ENCODE results near the gene TLCD5. TPM values are rescaled to one million over a fixed set of nuclear protein-coding genes. Genes with fewer than 3 reads are reported as not detected.

The TLCD5 gene
- not detected for polyA plus RNA-seq

DNA sequence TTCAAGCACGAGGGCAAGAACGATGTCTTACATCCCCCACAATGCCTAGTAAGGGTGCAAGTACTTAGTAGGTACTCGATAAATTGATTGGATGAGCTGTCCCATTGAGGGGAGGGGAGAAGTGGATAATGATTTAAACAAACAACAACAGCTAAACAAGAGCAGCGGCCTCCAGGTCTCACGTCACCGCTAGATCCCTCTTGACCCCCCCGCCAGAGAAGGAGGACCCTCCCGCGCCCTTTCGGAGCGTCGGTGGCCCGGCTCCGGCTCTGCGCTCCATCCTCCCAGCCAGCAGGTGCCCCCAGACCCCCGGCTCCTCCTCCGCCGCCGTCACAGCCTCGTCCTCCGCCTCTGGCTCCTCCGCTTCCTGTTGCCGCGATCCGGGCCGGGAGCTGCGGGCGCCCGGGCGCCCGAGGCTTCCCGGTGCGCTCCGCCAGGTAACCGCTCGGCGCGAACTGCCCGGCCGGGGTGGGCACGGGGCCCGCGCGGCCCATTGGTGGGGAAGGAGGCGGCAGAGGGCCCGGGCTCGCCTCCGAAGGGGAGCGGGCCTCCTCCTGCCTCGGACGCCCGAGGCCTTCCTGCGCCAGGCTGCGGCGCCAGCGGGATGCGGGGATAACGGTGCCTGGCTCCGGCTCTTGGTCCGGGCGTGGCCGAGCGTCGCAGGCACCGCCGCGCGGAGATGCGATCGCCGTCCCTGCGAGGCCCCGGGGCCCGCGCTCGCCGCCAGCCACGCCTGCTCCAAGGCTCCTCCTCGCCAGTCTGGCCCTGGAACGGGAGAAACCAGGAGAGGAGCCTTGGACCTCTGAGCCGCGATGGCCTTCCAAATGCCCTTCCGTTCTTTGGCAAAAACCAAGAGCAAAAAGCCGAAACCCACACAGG, at the start of gene TLCD5:
Gene TLCD5, plus strand, starts transcription at position 368 of the 879 bp plus-strand sequence. CDS start 2,143 bp downstream, outside the sequence.
- Mint-ChIP-seq H3K27ac (no peak within 1 kb of the TSS), H3K4me1 (peaks cover 15 to 26% of the 10 kb centered on the region in 2 donors), H3K4me3 (peak within 1 kb of the TSS; percentile 74 to 85 (median 82)), H3K9me3 (peaks cover 0 to 2% (median 0%) of the 10 kb centered on the region in 6 donors), H3K27me3 (ENCODE audit: low read depth in 3 of 3) (peaks cover 18 to 41% (median 29%) of the 10 kb centered on the region in 3 donors), H3K36me3 (no peaks in the 10 kb centered on the region)
- DNase-seq, result peak in 2 of 3 donors; percentile 14 to 15

DNA sequence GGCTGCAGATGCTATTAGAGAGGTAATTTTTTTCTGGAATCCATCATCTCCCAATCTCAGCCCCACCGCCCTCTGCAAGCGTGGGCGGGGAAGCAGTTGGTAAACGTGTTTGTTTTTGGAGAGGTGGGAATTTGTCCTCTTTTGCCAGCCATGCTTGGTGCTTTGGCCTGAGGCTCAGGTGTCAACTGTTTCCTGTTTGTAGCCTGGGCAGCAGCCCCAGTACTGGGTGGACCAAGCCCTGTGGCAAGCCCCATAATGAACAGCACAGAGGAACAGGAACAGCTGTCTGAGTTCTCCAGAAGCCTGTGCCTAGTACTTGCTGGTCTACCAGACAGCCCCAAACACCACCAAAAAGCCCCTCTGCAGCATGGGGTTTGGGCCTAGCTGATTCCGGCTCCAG, 45.6 kb upstream of the TLCD5 start:
- H3K4me3 Mint-ChIP-seq, result no peak overlapping the region
- H3K27ac Mint-ChIP-seq, result no peak overlapping the region
- no peaks in the 10 kb centered on the region for H3K36me3 Mint-ChIP-seq
- no peak for DNase-seq
- no peaks in the 10 kb centered on the region for H3K9me3 Mint-ChIP-seq
- H3K27me3 Mint-ChIP-seq (ENCODE audit: low read depth in 3 of 3), result peaks cover 4 to 9% (median 8%) of the 10 kb centered on the region in 3 donors
- H3K4me1 Mint-ChIP-seq, result no peaks in the 10 kb centered on the region

DNA sequence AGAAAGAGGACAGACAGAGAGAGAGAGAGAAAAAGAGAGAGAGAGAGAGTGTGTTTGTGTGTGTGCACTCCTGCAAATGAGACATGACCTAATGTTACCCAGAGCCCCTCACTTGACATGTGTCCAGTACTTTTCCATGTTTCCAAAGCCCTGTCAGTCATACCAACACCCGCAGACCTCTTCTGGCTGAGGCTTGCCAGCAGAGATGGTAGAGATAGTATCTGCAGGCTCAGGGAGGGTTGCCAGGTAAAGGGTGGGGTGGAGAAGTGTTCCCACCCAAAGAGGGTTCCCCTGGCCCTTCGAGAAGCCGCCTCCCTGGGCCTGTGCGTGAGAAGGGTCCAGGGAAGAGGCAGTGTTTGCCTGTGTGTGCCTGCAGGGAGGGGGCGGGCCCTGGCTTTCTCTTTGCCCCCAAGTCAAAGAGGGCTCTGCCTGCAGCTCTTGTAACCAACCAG, 44.5 kb upstream of the TLCD5 start:
- Mint-ChIP-seq H3K27me3 (ENCODE audit: low read depth in 3 of 3) (peaks cover 3 to 8% (median 5%) of the 10 kb centered on the region in 3 donors), H3K27ac (no peak overlapping the region), H3K4me3 (no peak overlapping the region), H3K36me3 (no peaks in the 10 kb centered on the region), H3K9me3 (no peaks in the 10 kb centered on the region), H3K4me1 (no peaks in the 10 kb centered on the region)
- DNase-seq, result no peak

DNA sequence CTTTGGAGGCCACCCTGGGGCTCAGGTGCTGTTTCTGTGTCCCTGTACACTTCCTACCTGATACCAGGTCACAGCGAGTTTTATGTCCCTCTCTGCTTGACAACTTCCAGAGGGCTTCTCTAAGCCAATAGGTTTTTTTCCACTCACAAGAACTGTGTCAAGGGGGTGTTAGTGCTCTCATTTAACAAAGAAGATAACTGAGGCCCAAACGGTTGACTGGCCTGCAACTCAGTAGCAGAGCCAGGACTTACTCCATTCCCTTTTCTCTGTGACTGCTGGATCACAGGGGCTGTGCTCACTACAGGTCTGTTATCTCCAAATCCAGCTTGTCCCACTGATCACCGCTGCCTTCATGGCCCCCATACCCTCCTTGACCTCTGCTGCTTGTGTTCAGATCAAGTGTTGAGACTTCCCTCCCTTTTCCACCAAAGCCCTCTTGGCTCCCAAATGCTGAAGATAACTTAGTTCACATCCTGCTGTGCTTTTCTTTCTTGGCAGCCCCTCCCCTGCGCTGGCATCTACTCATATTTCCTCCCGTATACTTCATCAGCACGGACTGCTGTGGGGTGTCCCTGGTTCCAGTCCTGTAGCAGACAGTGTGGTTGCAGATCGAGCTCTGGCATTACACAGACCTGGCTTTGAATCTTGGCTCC, 43.8 kb upstream of the TLCD5 start:
- no peaks in the 10 kb centered on the region for H3K36me3 Mint-ChIP-seq
- DNase-seq, result no peak
- no peak overlapping the region for H3K4me3 Mint-ChIP-seq
- peaks cover 1 to 8% (median 3%) of the 10 kb centered on the region in 3 donors for H3K27me3 Mint-ChIP-seq (ENCODE audit: low read depth in 3 of 3)
- H3K27ac Mint-ChIP-seq, result no peak overlapping the region
- H3K9me3 Mint-ChIP-seq, result no peaks in the 10 kb centered on the region
- H3K4me1 Mint-ChIP-seq, result no peaks in the 10 kb centered on the region

DNA sequence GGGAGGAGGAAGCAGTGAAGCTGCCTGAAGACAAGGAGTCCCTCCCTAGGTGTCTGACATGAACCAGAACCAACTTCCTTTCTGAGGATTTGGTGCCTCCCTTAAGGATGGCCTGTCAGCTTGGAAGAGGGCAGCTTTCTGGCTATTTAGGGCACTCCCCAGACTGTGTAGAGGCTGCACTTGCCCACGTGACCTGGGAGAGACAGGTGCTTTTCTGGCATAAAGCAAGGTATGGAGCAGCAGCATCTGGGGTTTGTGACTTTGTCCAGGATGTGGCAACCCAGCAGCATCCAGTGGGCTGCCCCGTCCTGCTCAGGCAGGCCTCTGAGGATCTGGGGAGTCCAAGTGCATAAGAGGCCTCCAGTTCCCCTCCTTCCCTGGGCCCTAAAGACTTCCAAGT, 42.0 kb upstream of the TLCD5 start:
- DNase-seq, result no peak
- H3K4me1 Mint-ChIP-seq, result no peaks in the 10 kb centered on the region
- peaks cover 1 to 6% (median 3%) of the 10 kb centered on the region in 3 donors for H3K27me3 Mint-ChIP-seq (ENCODE audit: low read depth in 3 of 3)
- H3K4me3 Mint-ChIP-seq, result no peak overlapping the region
- H3K9me3 Mint-ChIP-seq, result no peaks in the 10 kb centered on the region
- no peaks in the 10 kb centered on the region for H3K36me3 Mint-ChIP-seq
- H3K27ac Mint-ChIP-seq, result no peak overlapping the region

DNA sequence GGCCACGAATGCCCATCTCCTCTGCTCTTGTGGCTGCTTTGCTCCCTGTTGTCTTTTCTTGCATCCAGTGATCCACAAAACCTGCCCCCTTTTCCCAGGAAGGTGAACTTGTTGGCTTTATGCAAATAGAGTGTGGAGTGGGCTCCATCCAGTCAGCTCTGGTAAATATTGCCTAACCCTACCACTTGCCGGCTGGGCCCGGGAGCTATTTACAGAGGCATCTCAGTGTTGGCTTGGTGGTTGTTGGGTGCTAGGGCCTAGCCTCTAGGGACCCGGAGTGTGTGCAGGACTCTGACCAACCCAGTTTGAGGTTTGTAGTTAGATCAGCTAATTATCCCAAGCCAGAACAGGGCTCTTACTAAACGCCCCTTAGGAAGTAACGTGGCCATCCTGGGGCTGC, 40.8 kb upstream of the TLCD5 start:
- Mint-ChIP-seq H3K4me1 (no peaks in the 10 kb centered on the region), H3K9me3 (no peaks in the 10 kb centered on the region), H3K27ac (no peak overlapping the region), H3K27me3 (ENCODE audit: low read depth in 3 of 3) (peaks cover 5 to 8% (median 6%) of the 10 kb centered on the region in 3 donors), H3K36me3 (no peaks in the 10 kb centered on the region), H3K4me3 (no peak overlapping the region)
- no peak for DNase-seq

DNA sequence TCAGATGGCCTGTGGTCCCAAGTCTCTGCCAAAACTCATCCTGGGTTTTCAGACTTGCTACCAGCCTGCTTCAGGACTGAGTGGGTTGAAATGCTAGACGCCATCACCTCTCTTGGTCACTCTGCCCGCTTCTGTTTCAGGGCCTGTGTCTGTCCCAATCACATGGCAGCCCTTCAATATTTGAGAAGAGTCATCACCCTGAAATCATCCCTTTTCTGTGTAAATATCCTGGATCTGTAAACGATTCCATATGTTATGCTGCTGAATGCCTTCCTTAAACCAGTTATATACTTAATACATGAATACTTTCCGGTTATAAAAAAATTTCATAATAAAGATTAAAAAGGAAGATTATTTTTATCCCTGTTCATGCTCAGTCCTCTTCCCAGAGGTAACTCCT, 39.8 kb upstream of the TLCD5 start:
- H3K4me1 Mint-ChIP-seq, result no peaks in the 10 kb centered on the region
- H3K27me3 Mint-ChIP-seq (ENCODE audit: low read depth in 3 of 3), result peaks cover 5 to 8% (median 7%) of the 10 kb centered on the region in 3 donors
- no peak overlapping the region for H3K4me3 Mint-ChIP-seq
- no peaks in the 10 kb centered on the region for H3K9me3 Mint-ChIP-seq
- no peaks in the 10 kb centered on the region for H3K36me3 Mint-ChIP-seq
- no peak for DNase-seq
- no peak overlapping the region for H3K27ac Mint-ChIP-seq

DNA sequence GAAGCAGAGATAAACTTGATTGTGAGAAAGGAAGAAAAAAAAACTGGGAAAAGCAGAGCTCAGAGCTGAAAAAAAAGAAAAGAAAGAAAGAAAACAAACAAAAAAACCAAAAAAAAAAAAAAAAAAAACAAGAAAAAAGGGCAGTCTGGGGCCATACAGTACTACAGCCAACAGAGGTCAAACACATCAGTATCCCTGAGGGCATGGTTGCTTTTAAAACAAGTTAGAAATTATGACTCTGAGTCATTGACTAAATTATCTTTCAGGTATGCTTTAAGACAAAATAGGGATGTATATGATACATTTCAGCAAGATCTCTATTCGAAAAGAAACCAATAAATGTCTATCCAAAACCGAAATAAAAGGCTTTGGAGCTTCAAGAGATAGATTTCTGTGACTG, 37.1 kb upstream of the TLCD5 start:
- no peak for DNase-seq
- peaks cover 2 to 8% (median 7%) of the 10 kb centered on the region in 3 donors for H3K27me3 Mint-ChIP-seq (ENCODE audit: low read depth in 3 of 3)

DNA sequence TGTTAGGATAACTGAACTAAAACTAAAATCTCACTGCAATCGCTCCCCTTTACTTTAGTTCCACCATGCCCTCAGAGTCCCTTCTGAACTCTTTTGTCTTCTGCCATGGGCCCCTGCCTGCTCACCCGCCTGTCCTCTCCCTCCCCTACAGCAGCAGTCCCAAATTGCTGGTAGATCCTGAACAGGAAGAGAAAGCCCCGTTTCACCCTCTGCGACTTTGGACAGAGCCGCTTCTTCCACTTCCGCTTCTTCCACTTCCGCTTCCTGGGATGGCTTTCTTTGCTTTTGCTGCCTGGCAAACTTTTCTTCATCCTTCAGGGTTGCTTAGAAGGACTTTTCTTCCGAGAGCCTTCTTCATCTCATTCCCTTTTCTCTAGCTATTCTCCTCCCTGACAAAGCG, 35.7 kb upstream of the TLCD5 start:
- H3K27ac Mint-ChIP-seq, result no peak overlapping the region

More for the DNA sequence above, 37.1 kb upstream of the TLCD5 start:
- no peak overlapping the region for H3K27ac Mint-ChIP-seq
- H3K36me3 Mint-ChIP-seq, result no peaks in the 10 kb centered on the region
- no peaks in the 10 kb centered on the region for H3K4me1 Mint-ChIP-seq
- no peak overlapping the region for H3K4me3 Mint-ChIP-seq
- no peaks in the 10 kb centered on the region for H3K9me3 Mint-ChIP-seq

DNA sequence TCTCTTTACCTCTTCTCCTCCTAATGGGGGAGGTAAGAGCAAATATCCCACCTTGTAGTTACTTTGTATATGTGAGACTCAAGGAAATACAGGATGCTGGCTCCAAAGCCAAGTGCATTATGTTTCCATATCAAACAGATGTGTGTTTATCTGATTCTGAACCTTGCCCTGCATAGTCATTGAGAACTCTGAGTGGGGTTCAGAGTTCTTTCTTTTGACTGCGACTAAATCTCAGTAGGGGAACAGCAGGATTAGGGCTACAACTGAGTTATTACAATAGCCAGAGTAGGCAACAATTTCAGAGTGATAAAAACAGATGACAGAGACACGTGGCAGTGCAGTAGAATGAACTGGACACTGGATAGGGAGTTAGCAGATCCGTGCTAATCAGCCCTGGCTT, 34.1 kb upstream of the TLCD5 start:
- Mint-ChIP-seq H3K27me3 (ENCODE audit: low read depth in 3 of 3) (peaks cover 8 to 13% (median 8%) of the 10 kb centered on the region in 3 donors), H3K9me3 (no peaks in the 10 kb centered on the region), H3K4me3 (no peak overlapping the region), H3K36me3 (no peaks in the 10 kb centered on the region), H3K4me1 (no peaks in the 10 kb centered on the region), H3K27ac (no peak overlapping the region)
- DNase-seq, result no peak

More for the DNA sequence above, 35.7 kb upstream of the TLCD5 start:
- H3K4me1 Mint-ChIP-seq, result no peaks in the 10 kb centered on the region
- peaks cover 6 to 8% (median 8%) of the 10 kb centered on the region in 3 donors for H3K27me3 Mint-ChIP-seq (ENCODE audit: low read depth in 3 of 3)
- H3K36me3 Mint-ChIP-seq, result no peaks in the 10 kb centered on the region
- no peaks in the 10 kb centered on the region for H3K9me3 Mint-ChIP-seq
- DNase-seq, result no peak
- H3K4me3 Mint-ChIP-seq, result peak overlapping the region in 1 of 5 donors; percentile 28

DNA sequence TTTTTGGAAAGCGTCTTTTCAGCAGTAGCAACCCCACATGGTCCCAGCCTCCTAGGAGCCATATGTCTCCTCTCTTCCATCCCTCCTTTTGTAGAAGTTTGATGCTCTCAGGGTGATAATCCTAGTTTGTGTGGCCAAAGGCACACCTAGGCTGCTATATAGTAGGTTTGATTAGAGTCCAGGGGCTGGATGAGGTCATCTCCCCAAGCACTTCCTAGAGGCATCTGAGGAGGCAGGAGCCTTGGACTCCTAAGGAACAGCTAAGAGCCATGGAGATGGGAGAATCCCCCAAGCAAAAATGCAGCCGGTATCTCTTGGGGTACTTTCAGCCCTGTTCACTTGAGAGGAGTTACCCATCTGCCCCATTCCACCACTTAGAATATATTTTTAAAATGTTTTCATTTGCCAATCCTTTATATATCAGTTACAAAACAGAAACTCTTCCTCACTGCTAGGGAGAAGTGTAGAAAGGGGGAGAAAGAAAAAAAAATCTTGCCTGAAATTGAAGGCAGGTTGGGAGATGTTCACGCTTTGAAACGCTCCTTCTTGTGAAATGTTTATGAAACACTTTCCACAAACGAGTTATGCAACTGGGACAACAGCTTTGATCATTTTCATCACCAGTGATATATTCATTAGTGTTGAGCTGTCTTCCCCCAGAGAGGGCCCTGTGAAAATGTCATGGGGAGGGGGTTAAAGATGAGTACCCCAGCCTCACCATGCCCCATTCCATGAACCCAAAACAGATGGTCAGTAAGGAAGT, 31.9 kb upstream of the TLCD5 start:
- no peaks in the 10 kb centered on the region for H3K9me3 Mint-ChIP-seq
- DNase-seq, result no peak
- H3K36me3 Mint-ChIP-seq, result no peaks in the 10 kb centered on the region
- H3K4me1 Mint-ChIP-seq, result no peaks in the 10 kb centered on the region
- H3K27ac Mint-ChIP-seq, result no peak overlapping the region
- peaks cover 11 to 13% (median 12%) of the 10 kb centered on the region in 3 donors for H3K27me3 Mint-ChIP-seq (ENCODE audit: low read depth in 3 of 3)
- H3K4me3 Mint-ChIP-seq, result no peak overlapping the region

DNA sequence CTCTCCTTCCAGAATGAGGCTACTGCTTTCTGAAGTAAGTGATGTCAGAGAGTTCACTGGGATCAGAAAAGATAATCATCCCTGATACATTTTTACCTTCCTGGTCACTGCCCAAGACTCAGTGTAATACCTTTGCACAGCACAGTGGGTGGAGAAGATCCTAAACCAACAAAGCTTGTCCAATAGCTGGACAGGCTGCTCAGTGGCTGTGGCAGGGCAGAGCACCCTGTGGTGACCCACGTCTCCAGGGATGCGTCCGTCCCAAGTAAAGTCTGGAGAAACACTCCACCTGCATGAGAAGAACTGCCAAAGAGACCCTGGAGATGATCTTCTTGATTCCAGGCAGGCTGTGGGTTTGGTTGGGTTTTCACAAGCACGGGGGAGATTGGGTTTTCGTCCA, 31.0 kb upstream of the TLCD5 start:
- peaks cover 9 to 11% (median 9%) of the 10 kb centered on the region in 3 donors for H3K27me3 Mint-ChIP-seq (ENCODE audit: low read depth in 3 of 3)
- H3K9me3 Mint-ChIP-seq, result no peaks in the 10 kb centered on the region
- no peaks in the 10 kb centered on the region for H3K36me3 Mint-ChIP-seq
- no peak for DNase-seq
- no peak overlapping the region for H3K27ac Mint-ChIP-seq
- H3K4me1 Mint-ChIP-seq, result no peaks in the 10 kb centered on the region
- H3K4me3 Mint-ChIP-seq, result no peak overlapping the region

DNA sequence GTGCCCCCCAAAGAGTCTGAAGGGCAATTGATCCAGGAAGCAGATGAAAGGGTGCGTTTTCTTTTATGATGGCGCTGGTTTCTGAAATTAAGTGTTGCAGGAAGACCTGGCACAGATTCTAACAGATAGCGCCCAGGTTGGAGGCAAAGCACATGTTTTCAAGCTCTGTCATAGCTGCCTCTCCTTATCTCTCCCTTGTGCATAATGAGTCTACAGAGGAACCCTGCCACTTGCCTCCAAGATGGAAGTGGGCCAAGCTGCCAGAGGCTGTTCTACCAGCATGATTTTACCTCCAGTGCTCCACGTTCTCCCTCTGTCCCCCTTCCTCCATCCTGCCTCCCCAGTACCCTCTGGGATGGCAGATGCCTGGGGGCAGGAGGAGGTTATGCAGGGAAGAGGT, 30.0 kb upstream of the TLCD5 start:
- no peak overlapping the region for H3K4me3 Mint-ChIP-seq
- H3K9me3 Mint-ChIP-seq, result no peaks in the 10 kb centered on the region
- peaks cover 6 to 11% (median 9%) of the 10 kb centered on the region in 3 donors for H3K27me3 Mint-ChIP-seq (ENCODE audit: low read depth in 3 of 3)
- DNase-seq, result no peak
- no peaks in the 10 kb centered on the region for H3K4me1 Mint-ChIP-seq
- H3K36me3 Mint-ChIP-seq, result no peaks in the 10 kb centered on the region
- H3K27ac Mint-ChIP-seq, result no peak overlapping the region

DNA sequence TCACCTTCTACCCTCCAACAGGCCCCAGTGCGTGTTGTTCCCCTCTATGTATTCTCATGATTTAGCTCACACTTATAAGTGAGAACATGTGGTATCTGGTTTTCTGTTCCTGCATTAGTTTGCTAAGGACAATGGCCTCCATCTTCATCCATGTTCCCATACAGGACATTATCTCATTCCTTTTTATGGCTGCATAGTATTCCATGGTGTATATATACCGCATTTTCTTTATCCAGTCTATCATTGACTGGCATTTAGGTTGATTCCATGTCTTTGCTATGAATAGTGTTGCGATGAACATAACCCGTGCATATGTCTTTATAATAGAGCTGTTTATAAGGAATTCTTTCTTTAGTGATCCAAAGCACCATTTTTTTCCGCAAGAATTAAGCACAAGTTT, 28.5 kb upstream of the TLCD5 start:
- no peak for DNase-seq
- Mint-ChIP-seq H3K4me1 (no peaks in the 10 kb centered on the region), H3K27ac (no peak overlapping the region), H3K27me3 (ENCODE audit: low read depth in 3 of 3) (peaks cover 6 to 15% (median 9%) of the 10 kb centered on the region in 3 donors), H3K9me3 (no peaks in the 10 kb centered on the region), H3K36me3 (no peaks in the 10 kb centered on the region), H3K4me3 (no peak overlapping the region)
